ENCODE results near the gene BAZ2B.

Gene BAZ2B

DNA sequence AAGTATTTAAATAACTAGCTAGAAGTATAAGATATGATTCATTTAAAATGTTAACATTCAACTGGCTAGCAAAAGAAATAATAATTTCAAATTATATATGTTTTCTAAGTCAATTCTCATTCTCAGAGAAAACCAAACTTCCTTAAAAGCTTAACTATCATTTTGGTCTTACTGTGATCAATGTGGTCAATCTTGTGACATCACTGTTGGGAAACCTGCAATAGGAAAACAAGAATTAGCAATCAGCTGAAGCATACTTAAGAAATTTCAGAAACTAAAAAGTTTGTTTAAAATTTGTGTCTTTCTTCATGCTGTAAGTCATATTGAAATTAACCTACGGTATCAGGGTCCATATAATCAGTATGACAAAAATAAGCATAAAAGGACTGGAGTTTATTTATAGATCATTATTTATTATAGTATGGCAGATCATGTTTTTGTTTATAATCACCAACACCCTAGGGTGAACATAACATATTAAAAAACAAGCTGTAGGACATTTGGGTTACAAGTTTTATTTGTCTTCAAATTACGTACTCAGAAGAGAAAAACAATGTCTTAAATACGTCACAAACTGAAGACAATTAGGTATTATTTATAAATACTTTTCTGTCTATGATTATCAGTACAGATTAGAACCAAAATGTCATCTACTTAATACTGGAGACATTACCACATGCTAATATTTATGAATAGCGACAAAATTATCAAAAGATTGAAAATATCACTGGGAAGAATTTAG lies 60.5 kb downstream of the BAZ2B start:
- DNase-seq (ENCODE audit: low spot score), result no peak
- in situ Hi-C loops (cut with MboI; ENCODE audit: low pct_unique_long_range_greater_than_20kb, low sequenced_read_pairs, unreplicated experiment), result no loop called here
- TF ChIP-seq, protein P1, sequence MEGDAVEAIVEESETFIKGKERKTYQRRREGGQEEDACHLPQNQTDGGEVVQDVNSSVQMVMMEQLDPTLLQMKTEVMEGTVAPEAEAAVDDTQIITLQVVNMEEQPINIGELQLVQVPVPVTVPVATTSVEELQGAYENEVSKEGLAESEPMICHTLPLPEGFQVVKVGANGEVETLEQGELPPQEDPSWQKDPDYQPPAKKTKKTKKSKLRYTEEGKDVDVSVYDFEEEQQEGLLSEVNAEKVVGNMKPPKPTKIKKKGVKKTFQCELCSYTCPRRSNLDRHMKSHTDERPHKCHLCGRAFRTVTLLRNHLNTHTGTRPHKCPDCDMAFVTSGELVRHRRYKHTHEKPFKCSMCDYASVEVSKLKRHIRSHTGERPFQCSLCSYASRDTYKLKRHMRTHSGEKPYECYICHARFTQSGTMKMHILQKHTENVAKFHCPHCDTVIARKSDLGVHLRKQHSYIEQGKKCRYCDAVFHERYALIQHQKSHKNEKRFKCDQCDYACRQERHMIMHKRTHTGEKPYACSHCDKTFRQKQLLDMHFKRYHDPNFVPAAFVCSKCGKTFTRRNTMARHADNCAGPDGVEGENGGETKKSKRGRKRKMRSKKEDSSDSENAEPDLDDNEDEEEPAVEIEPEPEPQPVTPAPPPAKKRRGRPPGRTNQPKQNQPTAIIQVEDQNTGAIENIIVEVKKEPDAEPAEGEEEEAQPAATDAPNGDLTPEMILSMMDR (IDR thresholded peaks at IDR 0.05; ENCODE audit: extremely low read depth, insufficient read depth, missing control alignments), result no peak

DNA sequence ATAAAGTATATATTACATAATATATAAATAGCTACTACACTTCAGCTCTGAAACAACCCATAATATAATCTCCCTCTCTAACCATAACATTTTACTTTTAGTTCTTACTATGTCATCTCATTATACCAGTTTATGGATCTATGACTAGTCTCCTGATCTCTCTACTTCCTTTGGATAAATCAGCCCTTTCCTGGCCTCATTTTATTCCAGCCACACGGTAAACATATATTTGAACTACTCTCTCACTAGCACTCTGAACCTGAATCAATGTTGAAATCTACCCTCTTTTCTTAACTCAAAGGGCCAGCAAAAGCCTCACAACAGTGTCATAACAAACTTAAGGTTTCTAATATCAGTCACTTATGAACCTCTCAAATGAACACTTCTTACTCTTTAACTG lies 62.6 kb downstream of the BAZ2B start:
- TF ChIP-seq, protein P1 (IDR thresholded peaks at IDR 0.05; ENCODE audit: extremely low read depth, insufficient read depth, missing control alignments), result no peak
- DNase-seq (ENCODE audit: low spot score), result no peak
- in situ Hi-C loops (cut with MboI; ENCODE audit: low pct_unique_long_range_greater_than_20kb, low sequenced_read_pairs, unreplicated experiment), result no loop called here

DNA sequence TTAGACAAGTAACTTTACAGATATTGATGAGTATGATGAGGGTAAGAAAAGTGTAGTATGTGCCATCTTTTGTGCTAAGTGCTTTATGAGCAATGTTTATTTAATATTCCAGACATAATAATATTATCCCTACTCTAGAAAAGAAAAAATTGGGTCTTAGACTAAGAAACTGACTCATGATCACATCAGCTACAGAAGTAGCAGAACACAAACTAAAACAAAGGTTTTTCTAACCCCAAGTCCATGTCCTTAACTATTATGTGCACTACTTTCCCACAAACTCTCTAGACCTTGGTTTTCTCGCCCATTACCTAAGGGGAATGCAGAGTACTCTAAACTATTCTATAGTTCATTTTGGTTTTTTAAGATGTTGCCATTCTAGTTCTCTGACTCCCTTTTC lies 64.5 kb downstream of the BAZ2B start:
- DNase-seq (ENCODE audit: low spot score), result no peak
- in situ Hi-C loops (cut with MboI; ENCODE audit: low pct_unique_long_range_greater_than_20kb, low sequenced_read_pairs, unreplicated experiment), result no loop called here
- TF ChIP-seq, protein P1 (IDR thresholded peaks at IDR 0.05; ENCODE audit: extremely low read depth, insufficient read depth, missing control alignments), result no peak

DNA sequence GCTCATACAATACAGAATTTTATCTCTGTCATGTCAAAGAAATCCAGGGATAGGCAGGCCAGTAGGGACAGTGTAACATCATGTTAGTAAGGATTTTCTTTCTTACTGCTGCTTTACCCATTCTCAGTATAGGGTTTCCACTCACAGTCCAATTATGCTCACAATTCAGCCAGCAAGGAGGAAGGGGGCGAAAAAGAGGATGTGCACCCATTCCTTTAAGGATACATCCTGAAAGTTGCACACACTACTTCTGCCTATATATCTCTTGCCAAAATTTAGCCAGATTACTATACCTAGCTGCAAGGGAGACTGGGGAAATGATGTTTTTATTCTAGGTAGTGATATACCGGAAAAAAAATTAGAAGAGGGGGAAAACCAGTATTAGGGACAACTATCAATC lies 66.1 kb downstream of the BAZ2B start:
- TF ChIP-seq, protein P1 (IDR thresholded peaks at IDR 0.05; ENCODE audit: extremely low read depth, insufficient read depth, missing control alignments), result no peak
- in situ Hi-C loops (cut with MboI; ENCODE audit: low pct_unique_long_range_greater_than_20kb, low sequenced_read_pairs, unreplicated experiment), result no loop called here
- no peak for DNase-seq (ENCODE audit: low spot score)

DNA sequence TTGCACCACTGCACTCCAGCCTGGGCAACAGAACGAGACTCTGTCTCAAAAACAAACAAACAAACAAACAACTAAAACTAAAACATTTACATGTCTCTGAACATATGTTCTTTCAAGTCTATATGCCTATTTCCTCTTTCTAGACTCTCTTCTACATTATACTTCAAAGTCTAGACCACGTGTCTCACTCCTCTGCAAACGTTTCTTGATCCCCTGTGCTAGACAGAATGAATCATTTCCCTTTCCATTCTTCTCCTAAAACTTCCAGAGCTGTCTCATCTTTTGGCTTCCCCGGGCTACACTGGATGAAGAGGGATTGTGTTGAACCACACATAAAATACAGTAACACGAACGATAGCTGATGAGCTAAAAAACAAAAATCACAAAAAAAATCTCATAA lies 67.1 kb downstream of the BAZ2B start:
- in situ Hi-C loops (cut with MboI; ENCODE audit: low pct_unique_long_range_greater_than_20kb, low sequenced_read_pairs, unreplicated experiment), result no loop called here
- TF ChIP-seq, protein P1 (IDR thresholded peaks at IDR 0.05; ENCODE audit: extremely low read depth, insufficient read depth, missing control alignments), result no peak
- no peak for DNase-seq (ENCODE audit: low spot score)

DNA sequence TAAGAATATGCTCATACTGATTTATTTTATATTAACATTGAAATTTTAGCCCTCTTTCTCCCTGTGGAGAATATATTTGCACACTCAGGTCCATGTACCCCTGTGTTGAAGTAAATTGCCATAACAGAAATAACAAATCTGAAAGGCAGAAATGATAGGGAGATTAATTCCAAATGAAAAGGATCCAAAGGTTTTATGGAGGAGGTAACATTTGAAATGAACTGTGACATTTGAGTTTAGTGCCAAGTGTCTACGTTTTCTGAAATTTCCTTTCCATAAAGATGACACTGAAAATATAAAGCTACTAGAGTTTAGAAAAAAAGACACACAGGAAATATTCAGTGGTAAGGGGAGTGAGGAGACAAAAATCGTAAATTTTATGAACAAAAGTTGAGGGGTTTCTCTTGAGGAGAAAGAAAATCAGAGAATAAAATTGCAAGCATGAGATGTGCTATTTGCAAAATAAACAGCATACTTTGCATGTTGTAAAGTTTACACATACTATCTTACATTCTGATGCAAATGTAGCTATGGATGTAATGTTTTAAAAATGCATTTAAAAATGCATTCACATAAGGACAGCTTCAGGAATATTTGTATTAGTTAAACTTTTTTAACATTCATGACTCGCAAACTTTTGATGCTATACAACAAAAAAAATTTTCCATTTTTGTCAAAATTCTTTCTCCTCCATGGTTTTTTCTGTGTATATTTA lies 69.5 kb downstream of the BAZ2B start:
- TF ChIP-seq, protein P1 (IDR thresholded peaks at IDR 0.05; ENCODE audit: extremely low read depth, insufficient read depth, missing control alignments), result no peak
- in situ Hi-C loops (cut with MboI; ENCODE audit: low pct_unique_long_range_greater_than_20kb, low sequenced_read_pairs, unreplicated experiment), result no loop called here

More for the DNA sequence above, 69.5 kb downstream of the BAZ2B start:
- no peak for DNase-seq (ENCODE audit: low spot score)
